Measurements from ENCODE around the gene SOS2.

DNA sequence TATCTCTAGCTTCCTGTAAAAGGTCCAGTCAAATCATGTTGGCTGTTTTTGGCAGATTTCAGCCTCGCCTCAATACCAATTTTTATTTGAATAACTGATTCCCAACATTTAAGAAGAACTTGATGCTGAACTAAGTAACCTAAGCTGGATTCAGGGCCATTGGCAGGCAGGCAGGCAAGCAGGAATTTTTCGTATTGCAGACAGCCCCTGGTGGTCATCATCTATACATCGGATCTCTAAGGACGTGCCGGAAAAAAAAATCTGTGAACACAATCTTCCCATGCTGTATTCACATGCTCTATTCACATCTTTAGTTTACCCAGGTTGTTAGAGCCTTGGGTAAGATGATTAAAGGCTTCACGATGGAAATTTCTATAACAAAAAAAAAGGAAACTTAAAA, 122.0 kb downstream of the SOS2 start:
- TF ChIP-seq, protein P1, sequence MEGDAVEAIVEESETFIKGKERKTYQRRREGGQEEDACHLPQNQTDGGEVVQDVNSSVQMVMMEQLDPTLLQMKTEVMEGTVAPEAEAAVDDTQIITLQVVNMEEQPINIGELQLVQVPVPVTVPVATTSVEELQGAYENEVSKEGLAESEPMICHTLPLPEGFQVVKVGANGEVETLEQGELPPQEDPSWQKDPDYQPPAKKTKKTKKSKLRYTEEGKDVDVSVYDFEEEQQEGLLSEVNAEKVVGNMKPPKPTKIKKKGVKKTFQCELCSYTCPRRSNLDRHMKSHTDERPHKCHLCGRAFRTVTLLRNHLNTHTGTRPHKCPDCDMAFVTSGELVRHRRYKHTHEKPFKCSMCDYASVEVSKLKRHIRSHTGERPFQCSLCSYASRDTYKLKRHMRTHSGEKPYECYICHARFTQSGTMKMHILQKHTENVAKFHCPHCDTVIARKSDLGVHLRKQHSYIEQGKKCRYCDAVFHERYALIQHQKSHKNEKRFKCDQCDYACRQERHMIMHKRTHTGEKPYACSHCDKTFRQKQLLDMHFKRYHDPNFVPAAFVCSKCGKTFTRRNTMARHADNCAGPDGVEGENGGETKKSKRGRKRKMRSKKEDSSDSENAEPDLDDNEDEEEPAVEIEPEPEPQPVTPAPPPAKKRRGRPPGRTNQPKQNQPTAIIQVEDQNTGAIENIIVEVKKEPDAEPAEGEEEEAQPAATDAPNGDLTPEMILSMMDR (IDR thresholded peaks at IDR 0.05): no peak
- TF ChIP-seq POLR2A (IDR thresholded peaks at IDR 0.05): no peak

Data from upper lobe of left lung (tissue), 4 donors.